DND-41 (cell line): ENCODE measurements around the gene ELAC1.

Experiments
- CTCF ChIP-seq: IDR thresholded peaks from 2 replicates; pipeline ENCODE4 v1.5.1; 2012; ENCODE audit warnings: borderline replicate concordance, low read length, moderate library complexity, mild to moderate bottlenecking; ENCODE audit not compliant: poor library complexity, severe bottlenecking; ENCODE audit errors: extremely low read depth
- EZH2 ChIP-seq: IDR thresholded peaks from 3 replicates; pipeline ENCODE4 v1.6.1; 2012; ENCODE audit warnings: borderline replicate concordance, low read depth, mild to moderate bottlenecking, moderate library complexity, low read length, inconsistent platforms; ENCODE audit not compliant: severe bottlenecking

DNA sequence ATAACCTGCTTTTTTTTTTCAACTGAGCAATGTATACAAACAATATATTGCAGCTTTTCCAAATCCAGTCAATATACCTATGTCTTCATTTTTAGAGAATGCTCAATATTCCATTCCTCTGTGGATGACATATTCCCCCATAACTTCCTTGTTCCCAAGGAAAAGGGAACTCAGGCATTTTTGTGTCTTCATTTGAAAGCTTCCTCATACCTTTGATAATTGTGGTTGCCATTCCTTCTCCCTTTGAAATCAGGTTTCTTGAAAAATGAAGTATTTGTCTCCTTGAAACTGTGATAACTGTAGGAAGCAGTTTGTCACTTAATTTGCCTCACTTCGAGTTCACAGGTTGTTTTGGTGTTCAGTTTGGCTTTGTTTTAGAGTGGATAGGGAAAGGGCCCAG is 13.5 kb downstream of the ELAC1 start:
- TF ChIP-seq EZH2 (no peak), CTCF (no peak)
